AG09319 (cell line): ENCODE data around the gene CAPZA2.

ENCODE experiments used
- DNase-seq: peaks from one replicate; pipeline ENCODE4 v3.0.0-alpha.2; 2010; ENCODE audit warnings: low read depth; ENCODE audit errors: extremely low read depth
- TF ChIP-seq, protein P1 (sequence below): IDR thresholded peaks from 2 replicates; pipeline ENCODE4 v1.5.1; 2011; ENCODE audit warnings: low read depth, mild to moderate bottlenecking, inconsistent platforms, low read length, moderate library complexity

CAPZA2 gene

DNA sequence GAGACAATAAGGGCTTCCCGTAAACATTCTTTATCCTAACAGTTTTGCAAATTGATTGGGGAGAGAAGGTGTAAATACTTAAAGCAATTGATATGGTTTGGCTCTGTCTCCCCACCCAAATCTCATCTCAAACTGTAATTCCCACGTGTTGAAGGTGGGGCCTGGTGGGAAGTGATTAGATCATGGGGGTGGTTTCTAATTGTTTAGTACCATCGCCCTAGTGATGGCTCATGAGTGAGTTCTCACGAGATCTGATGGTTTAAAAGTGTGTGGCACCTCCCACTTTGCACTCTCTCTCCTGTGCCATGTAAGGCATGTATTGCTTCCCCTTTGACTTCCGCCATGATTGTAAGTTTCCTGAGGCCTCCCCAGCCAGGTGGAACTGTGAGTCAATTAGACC lies 22.1 kb upstream of the CAPZA2 start:
- TF ChIP-seq, protein P1, sequence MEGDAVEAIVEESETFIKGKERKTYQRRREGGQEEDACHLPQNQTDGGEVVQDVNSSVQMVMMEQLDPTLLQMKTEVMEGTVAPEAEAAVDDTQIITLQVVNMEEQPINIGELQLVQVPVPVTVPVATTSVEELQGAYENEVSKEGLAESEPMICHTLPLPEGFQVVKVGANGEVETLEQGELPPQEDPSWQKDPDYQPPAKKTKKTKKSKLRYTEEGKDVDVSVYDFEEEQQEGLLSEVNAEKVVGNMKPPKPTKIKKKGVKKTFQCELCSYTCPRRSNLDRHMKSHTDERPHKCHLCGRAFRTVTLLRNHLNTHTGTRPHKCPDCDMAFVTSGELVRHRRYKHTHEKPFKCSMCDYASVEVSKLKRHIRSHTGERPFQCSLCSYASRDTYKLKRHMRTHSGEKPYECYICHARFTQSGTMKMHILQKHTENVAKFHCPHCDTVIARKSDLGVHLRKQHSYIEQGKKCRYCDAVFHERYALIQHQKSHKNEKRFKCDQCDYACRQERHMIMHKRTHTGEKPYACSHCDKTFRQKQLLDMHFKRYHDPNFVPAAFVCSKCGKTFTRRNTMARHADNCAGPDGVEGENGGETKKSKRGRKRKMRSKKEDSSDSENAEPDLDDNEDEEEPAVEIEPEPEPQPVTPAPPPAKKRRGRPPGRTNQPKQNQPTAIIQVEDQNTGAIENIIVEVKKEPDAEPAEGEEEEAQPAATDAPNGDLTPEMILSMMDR: no peak
- DNase-seq: no peak

- DNase-seq: no peak
- TF ChIP-seq, protein P1: no peak
These were observed 20.0 kb upstream of the CAPZA2 start for GRCh38 chr7:116842371-116842770.

GRCh38 chr7:116843378-116843777 lies 19.0 kb upstream of the CAPZA2 start:
- TF ChIP-seq, protein P1: no peak
- no peak for DNase-seq

GRCh38 chr7:116851175-116851574 lies 11.2 kb upstream of the CAPZA2 start:
- DNase-seq: no peak
- TF ChIP-seq, protein P1: no peak

DNA sequence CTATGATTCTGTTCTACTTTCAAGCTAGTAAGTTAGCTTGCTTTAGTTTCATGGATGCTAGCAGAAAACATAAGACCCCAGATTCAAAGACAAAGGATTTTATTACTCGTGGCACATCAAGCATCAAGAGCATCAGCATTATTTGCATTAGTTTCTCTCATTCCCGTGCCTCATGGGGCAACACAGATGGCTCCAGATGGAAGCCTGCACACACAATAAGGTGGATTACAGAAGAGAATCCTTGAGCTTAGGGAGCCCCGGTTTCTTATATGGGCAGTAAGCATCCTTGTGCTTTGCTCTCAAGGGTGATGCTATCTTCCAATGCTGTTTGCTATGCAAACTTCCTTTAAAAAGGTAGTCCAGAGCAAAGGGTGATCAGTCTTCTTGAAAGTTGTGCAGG lies 10.7 kb upstream of the CAPZA2 start:
- DNase-seq: no peak
- TF ChIP-seq, protein P1: no peak

DNA sequence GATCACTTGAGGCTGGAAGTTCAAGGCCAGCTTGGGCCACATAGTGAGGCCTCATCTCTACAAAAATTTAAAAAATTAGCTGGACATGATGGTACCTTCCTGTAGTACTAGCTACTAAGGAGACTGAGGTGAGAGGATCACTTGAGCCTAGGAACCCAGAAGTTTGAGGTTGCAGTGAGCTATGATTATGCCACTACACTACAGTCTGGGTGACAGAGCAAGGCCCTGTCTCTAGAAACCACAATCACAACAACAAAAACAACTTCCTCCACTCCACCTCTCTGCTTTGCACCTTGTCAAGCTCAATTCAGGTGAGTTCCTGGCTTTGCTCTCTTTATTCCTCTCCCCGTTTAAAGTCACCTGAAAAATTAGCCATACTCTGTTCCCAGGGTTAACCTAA lies 8.3 kb upstream of the CAPZA2 start:
- no peak for DNase-seq
- TF ChIP-seq, protein P1: no peak

- no peak for DNase-seq
- TF ChIP-seq, protein P1: no peak
These were observed 5.3 kb upstream of the CAPZA2 start for GRCh38 chr7:116857052-116857451.
